ENCODE results near the gene CADM1. TPM values are rescaled to one million over a fixed set of nuclear protein-coding genes. Genes with fewer than 3 reads are reported as not detected.

CADM1 gene
- total and polyA plus RNA-seq, 9 donors, result 6.6 to 61.2 (median 17.2) TPM

DNA sequence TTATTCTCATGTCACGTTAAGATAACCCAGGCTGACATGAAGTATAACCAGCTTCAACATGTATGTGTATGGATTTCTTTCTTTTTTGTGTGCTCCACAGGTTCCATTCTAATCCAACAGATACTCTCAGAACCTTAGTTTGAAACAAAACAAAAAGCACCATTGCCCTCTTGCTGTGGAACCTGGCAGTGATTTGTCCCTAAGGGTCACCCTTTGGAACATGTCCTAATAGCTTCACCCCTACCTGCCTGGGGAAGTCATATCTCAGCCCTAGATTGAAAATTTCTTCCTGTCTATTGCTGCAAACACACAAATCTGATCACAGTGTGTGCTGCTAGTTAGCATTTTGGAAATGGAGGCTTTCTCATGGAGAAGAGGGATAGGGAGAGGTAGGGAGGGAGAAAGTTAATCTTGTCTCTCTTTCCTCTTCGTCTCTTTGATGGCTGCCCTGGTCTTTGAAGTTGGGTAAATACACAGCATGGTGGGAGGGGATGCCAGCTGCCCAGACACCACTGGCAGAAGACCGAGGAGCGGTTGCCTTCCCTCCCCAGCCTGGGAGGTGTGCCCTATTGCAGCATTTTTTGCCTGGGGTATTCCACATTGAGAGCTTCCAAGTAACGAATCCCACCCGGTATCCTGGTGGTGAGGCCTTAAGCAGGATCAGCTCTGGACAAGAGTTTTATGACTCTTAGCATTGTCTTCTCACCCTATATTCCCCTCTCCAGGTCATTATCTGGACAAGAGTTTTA lies 11.6 kb upstream of the CADM1 start:
- no peak for DNase-seq
- Histone ChIP-seq H3K4me3 (no peak overlapping the region), H3K27ac (no peak overlapping the region), H3K9me3 (no peaks in the 10 kb centered on the region), H3K27me3 (no peaks in the 10 kb centered on the region), H3K4me1 (ENCODE audit: insufficient read depth) (no peaks in the 10 kb centered on the region), H3K36me3 (no peaks in the 10 kb centered on the region)
- TF ChIP-seq, protein P1, sequence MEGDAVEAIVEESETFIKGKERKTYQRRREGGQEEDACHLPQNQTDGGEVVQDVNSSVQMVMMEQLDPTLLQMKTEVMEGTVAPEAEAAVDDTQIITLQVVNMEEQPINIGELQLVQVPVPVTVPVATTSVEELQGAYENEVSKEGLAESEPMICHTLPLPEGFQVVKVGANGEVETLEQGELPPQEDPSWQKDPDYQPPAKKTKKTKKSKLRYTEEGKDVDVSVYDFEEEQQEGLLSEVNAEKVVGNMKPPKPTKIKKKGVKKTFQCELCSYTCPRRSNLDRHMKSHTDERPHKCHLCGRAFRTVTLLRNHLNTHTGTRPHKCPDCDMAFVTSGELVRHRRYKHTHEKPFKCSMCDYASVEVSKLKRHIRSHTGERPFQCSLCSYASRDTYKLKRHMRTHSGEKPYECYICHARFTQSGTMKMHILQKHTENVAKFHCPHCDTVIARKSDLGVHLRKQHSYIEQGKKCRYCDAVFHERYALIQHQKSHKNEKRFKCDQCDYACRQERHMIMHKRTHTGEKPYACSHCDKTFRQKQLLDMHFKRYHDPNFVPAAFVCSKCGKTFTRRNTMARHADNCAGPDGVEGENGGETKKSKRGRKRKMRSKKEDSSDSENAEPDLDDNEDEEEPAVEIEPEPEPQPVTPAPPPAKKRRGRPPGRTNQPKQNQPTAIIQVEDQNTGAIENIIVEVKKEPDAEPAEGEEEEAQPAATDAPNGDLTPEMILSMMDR (IDR thresholded peaks at IDR 0.05), result no peak
- no peak for TF ChIP-seq POLR2A (IDR thresholded peaks at IDR 0.05)
- no peak for TF ChIP-seq EP300 (IDR thresholded peaks at IDR 0.05)
- WGBS, 3 donors, result 74 to 83% (median 78%) methylated on average over 6 of the region's 6 CpGs
- intact Hi-C loops (cut with DNase I), result no loop called here

DNA sequence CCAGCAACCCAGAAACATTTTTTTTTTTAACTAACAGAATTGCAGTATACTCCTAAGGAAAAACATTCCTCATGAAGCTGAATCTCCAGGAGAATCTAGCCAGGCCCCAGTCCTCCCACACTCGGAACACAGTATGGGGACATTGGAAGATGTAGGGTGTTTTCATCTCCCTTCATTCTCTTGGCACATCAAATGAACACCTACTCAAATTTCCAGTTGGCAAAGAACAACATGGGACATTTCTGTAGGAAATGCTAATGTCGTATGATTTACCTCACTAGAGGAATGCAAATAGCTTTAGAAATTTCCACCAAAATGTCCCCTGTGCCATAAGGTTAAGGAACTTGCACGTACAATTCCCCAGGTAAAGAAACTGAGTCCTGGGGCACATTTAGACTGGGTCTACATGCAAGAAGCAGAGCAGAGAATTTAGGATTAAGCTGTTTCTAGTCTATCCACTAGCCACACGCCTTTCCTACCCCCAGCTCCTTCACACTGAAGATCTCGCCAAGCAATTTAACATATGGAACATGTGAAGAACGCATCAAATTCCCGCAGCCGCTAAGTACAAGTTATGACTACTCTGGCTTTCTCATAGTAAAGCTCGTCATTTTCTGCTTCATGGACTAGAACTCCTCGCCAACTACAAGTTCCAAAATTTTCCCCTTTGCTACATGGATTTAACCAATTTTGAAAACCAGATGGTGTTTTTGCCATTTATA lies 2.9 kb upstream of the CADM1 start:
- H3K4me3 ChIP-seq, result no peak overlapping the region
- intact Hi-C loops (cut with DNase I), result loop anchor here in 3 of 4 donors (10.0 kb wide), 1 partner anchor 172 kb away; no protein-coding TSS in a partner anchor
- H3K36me3 ChIP-seq, result no peaks in the 10 kb centered on the region
- TF ChIP-seq, protein P1 (IDR thresholded peaks at IDR 0.05), result no peak
- TF ChIP-seq POLR2A (IDR thresholded peaks at IDR 0.05), result no peak
- no peak for TF ChIP-seq EP300 (IDR thresholded peaks at IDR 0.05)
- H3K27me3 ChIP-seq, result no peaks in the 10 kb centered on the region
- no peaks in the 10 kb centered on the region for H3K9me3 ChIP-seq
- no peak overlapping the region for H3K27ac ChIP-seq
- DNase-seq, result no peak
- WGBS, 3 donors, result 90 to 93% (median 90%) methylated on average over 10 of the region's 10 CpGs
- H3K4me1 ChIP-seq (ENCODE audit: insufficient read depth), result peaks cover 1% of the 10 kb centered on the region

DNA sequence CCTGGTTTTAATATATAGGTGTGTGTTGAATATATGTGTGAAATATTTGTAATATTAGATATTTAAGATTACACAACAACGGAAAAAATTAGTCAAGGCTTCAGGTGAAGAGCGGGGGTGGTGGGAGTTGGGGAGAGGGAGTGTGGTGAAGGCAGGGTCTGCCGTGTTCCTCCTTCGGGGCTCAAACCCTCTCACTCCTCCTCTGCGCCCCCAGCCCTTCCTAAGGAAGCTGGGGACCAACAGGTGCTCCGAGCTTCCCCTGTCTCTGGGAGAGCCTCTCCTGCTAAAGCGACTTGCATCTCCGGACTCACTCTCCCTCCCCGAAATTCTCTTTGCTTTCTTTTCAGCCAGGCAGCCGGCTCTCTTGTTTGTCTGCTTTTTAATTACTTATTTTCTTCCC lies 960 bp upstream of the CADM1 start:
- WGBS, 3 donors, result 1 to 4% (median 1%) methylated on average over 10 of the region's 10 CpGs
- Histone ChIP-seq H3K4me1 (ENCODE audit: insufficient read depth) (peaks cover 4% of the 10 kb centered on the region), H3K27me3 (no peaks in the 10 kb centered on the region), H3K27ac (peak overlapping the region; percentile 4 to 47), H3K36me3 (no peaks in the 10 kb centered on the region), H3K4me3 (peak overlapping the region; percentile 66), H3K9me3 (no peaks in the 10 kb centered on the region)
- TF ChIP-seq, protein P1 (IDR thresholded peaks at IDR 0.05), result no peak
- TF ChIP-seq EP300 (IDR thresholded peaks at IDR 0.05) (no peak), POLR2A (IDR thresholded peaks at IDR 0.05) (no peak)
- intact Hi-C loops (cut with DNase I), result loop anchor here in 3 of 4 donors (10.0 kb wide), 1 partner anchor 170 kb away; no protein-coding TSS in a partner anchor
- DNase-seq, result peak; percentile 11 to 35 (median 26)

DNA sequence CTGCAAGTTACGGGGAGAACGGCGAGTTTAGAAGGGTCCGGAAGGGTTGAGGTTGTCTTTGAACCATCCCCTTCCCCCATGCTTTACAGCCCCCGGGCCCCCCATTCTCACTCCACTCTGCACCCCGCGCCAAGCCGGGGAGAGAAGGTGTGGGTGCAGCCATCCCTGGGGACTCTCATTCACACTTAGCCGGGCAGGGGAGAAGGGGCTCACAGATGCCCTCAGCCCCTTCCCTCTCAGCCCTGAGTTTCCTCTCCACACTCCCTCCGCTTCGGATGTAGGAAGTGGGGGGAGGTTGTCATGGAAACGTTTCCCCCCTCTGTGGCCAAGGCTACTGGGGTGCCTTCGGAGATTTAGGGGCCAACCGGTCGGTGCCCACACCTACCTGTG lies 334 bp downstream of the CADM1 start:
- intact Hi-C loops (cut with DNase I), result loop anchor here (5.0 to 10.0 kb wide), 2 partner anchors 167 to 169 kb away; no protein-coding TSS in a partner anchor
- Histone ChIP-seq H3K27ac (peak overlapping the region; percentile 33 to 77), H3K4me1 (ENCODE audit: insufficient read depth) (peaks cover 4% of the 10 kb centered on the region), H3K27me3 (no peaks in the 10 kb centered on the region), H3K4me3 (peak overlapping the region; percentile 66), H3K36me3 (no peaks in the 10 kb centered on the region), H3K9me3 (no peaks in the 10 kb centered on the region)
- no peak for DNase-seq
- TF ChIP-seq, protein P1 (IDR thresholded peaks at IDR 0.05), result no peak
- TF ChIP-seq EP300 (IDR thresholded peaks at IDR 0.05) (no peak), POLR2A (IDR thresholded peaks at IDR 0.05) (no peak)
- 0 to 1% (median 1%) methylated on average over 12 to 15 of the region's 15 CpGs for WGBS, 3 donors
